CD14-positive monocyte (primary cell): Measurements from ENCODE around the gene MEA1. TPM values are rescaled to one million over a fixed set of nuclear protein-coding genes. Genes with fewer than 3 reads are reported as not detected.

Experiments
- DNase-seq, 3 donors: peaks; one replicate each; pipeline ENCODE4 v3.0.0-alpha.2; 2011 to 2022
- H2AFZ ChIP-seq: 2 replicates; pipeline ENCODE4 v1.6.0; 2012; ENCODE audit warnings: mild to moderate bottlenecking, low read depth, low read length, inconsistent platforms; ENCODE audit not compliant: insufficient read depth, poor library complexity, severe bottlenecking
- H3K27ac ChIP-seq, 2 donors: 1 replicate in 1 of 2; 2 replicates in 1 of 2; pipeline ENCODE4 v1.5.1; 2012 to 2013; ENCODE audit warnings: low read length in 2 of 2, control low read depth in 1 of 2, inconsistent platforms in 1 of 2, low read depth in 1 of 2, mild to moderate bottlenecking in 1 of 2
- H3K27me3 ChIP-seq, 2 donors: one replicate each; pipeline versions ENCODE4 v1.6.0 to v1.6.1; 2011 to 2013; ENCODE audit warnings: low read length in 2 of 2; ENCODE audit not compliant: control insufficient read depth in 2 of 2, insufficient read depth in 2 of 2
- H3K36me3 ChIP-seq, 2 donors: replicated peaks in 1 of 2; 1 replicate in 1 of 2; 2 replicates in 1 of 2; pipeline versions ENCODE4 v1.5.1 to v1.6.1; 2012 to 2013; ENCODE audit warnings: low read length in 2 of 2, control low read depth in 1 of 2, inconsistent platforms in 1 of 2, mild to moderate bottlenecking in 1 of 2; ENCODE audit not compliant: insufficient read depth in 2 of 2, control insufficient read depth in 1 of 2
- H3K4me1 ChIP-seq, 2 donors: 1 replicate in 1 of 2; 2 replicates in 1 of 2; pipeline versions ENCODE4 v1.5.1 to v1.6.1; 2012 to 2013; ENCODE audit warnings: low read length in 2 of 2, control low read depth in 1 of 2, inconsistent platforms in 1 of 2, mild to moderate bottlenecking in 1 of 2, moderate library complexity in 1 of 2; ENCODE audit not compliant: insufficient read depth in 2 of 2, control insufficient read depth in 1 of 2
- H3K4me2 ChIP-seq: replicated peaks from 2 replicates; pipeline ENCODE3; 2012; ENCODE audit warnings: low read length, moderate library complexity, mild to moderate bottlenecking; ENCODE audit not compliant: poor library complexity, severe bottlenecking; ENCODE audit errors: extremely low read depth
- H3K4me3 ChIP-seq, 3 experiments: fragments of 200-600 bp in 1 of 3; sonication (generic) in 1 of 3; replicated peaks in 1 of 3; 1 replicate in 2 of 3; 2 replicates in 1 of 3; pipeline ENCODE4 v1.5.1; 2011 to 2013; ENCODE audit warnings: low read length in 3 of 3, mild to moderate bottlenecking in 3 of 3, control low read depth in 2 of 3, low read depth in 2 of 3, inconsistent platforms in 1 of 3, moderate library complexity in 1 of 3
- H3K79me2 ChIP-seq: 2 replicates; pipeline ENCODE4 v1.6.0; 2012; ENCODE audit warnings: mild to moderate bottlenecking, control low read depth, inconsistent platforms, low read length, moderate library complexity; ENCODE audit not compliant: insufficient read depth
- H3K9ac ChIP-seq: 2 replicates; pipeline ENCODE4 v1.6.0; 2017; ENCODE audit warnings: low read length, mild to moderate bottlenecking; ENCODE audit not compliant: insufficient read depth, poor library complexity, severe bottlenecking
- H3K9me3 ChIP-seq, 2 donors: replicated peaks in 1 of 2; 1 replicate in 1 of 2; 2 replicates in 1 of 2; pipeline versions ENCODE4 v1.5.1 to v1.6.1; 2012 to 2013; ENCODE audit warnings: low read length in 2 of 2, control low read depth in 1 of 2; ENCODE audit not compliant: control insufficient read depth in 1 of 2, insufficient read depth in 1 of 2
- H4K20me1 ChIP-seq: 2 replicates; pipeline ENCODE4 v1.6.0; 2012; ENCODE audit warnings: mild to moderate bottlenecking, low read length, control low read depth, moderate library complexity; ENCODE audit not compliant: insufficient read depth
- H3K27ac Mint-ChIP-seq, 7 donors: one replicate each; pipeline ENCODE4 v1.8.0; 2020; ENCODE audit warnings: mild to moderate bottlenecking in 7 of 7, mixed read lengths in 7 of 7, moderate library complexity in 6 of 7, inconsistent platforms in 2 of 7
- H3K27me3 Mint-ChIP-seq, 3 donors: one replicate each; pipeline ENCODE4 v1.8.0; 2021 to 2022; ENCODE audit warnings: low read depth in 3 of 3, mild to moderate bottlenecking in 3 of 3, mixed read lengths in 3 of 3, moderate library complexity in 3 of 3, inconsistent platforms in 1 of 3
- H3K36me3 Mint-ChIP-seq, 2 donors: one replicate each; pipeline ENCODE4 v1.8.0; 2020; ENCODE audit warnings: mixed read lengths in 2 of 2, inconsistent platforms in 1 of 2, mild to moderate bottlenecking in 1 of 2
- H3K4me1 Mint-ChIP-seq: one replicate; pipeline ENCODE4 v1.8.0; 2020; ENCODE audit warnings: mild to moderate bottlenecking, mixed read lengths
- H3K4me3 Mint-ChIP-seq, 2 donors: one replicate each; pipeline ENCODE4 v1.8.0; 2020; ENCODE audit warnings: mild to moderate bottlenecking in 2 of 2, mixed read lengths in 2 of 2, moderate library complexity in 1 of 2
- H3K9me3 Mint-ChIP-seq, 7 donors: one replicate each; pipeline ENCODE4 v1.8.0; 2020 to 2022; ENCODE audit warnings: mixed read lengths in 7 of 7, mild to moderate bottlenecking in 6 of 7, moderate library complexity in 6 of 7, inconsistent platforms in 2 of 7
- CTCF ChIP-seq: fragments of 200-600 bp; IDR thresholded peaks from one replicate; pipeline ENCODE4 v1.8.0; 2022; ENCODE audit warnings: antibody characterized with exemption, mild to moderate bottlenecking
- WGBS: methylation state at CpG from one replicate; pipeline ENCODE4 v1.1.5; 2013; ENCODE audit warnings: missing lambda C conversion rate; ENCODE audit not compliant: insufficient coverage; 5-methylcytosine and 5-hydroxymethylcytosine counted together
- intact Hi-C, 2 donors: fragments of 100-400 bp; cut with micrococcal nuclease; formaldehyde crosslinking; loops; one replicate each; pipeline versions ENCODE4 v1.15.0 to v1.15.1; 2023
- polyA plus RNA-seq, 3 donors: library from polyadenylated mRNA; depleted of rRNA in 1 of 3; unstranded in 2 of 3; stranded (reverse) in 1 of 3; fragments of 300-500 nt in 2 of 3; fragments of >200 nt in 1 of 3; fragmentation: Illumina TruSeq in 2 of 3; gene quantifications; 1 replicate in 2 of 3; 2 replicates in 1 of 3; pipeline ENCODE4 v1.2.3, GENCODE V29; 2012 to 2021

MEA1 gene
- polyA plus RNA-seq, 3 donors, result 31.0 to 59.6 (median 58.8) TPM

DNA sequence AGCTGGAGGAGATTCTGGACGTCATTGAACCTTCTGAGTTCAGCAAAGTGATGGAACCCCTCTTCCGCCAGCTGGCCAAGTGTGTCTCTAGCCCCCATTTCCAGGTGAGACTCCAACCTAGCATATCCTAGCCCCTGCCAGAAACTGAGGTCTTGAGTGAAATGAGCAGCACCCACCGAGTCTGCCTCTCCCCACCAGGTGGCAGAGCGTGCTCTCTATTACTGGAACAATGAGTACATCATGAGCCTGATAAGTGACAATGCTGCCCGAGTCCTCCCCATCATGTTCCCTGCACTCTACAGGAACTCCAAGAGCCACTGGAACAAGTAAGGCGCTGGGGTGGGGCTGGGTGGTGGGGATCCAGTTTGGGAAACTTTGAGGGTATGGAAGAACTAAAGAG is 4.6 kb downstream of the MEA1 start:
- intact Hi-C loops, result loop anchor here in 1 of 2 donors (5.0 kb wide), 1 partner anchor 133 kb away; no protein-coding TSS in a partner anchor
- H3K27ac Mint-ChIP-seq, result peak overlapping the region in 1 of 7 donors; percentile 12
- peaks cover 16% of the 10 kb centered on the region for H3K4me1 Mint-ChIP-seq
- peaks cover 12 to 14% of the 10 kb centered on the region in 2 donors for H3K4me1 ChIP-seq
- H3K9me3 ChIP-seq, result no peaks in the 10 kb centered on the region
- H2AFZ ChIP-seq, result no peak overlapping the region
- H3K36me3 ChIP-seq, result peaks cover 65 to 72% of the 10 kb centered on the region in 2 donors
- H3K27ac ChIP-seq, result no peak overlapping the region
- H3K36me3 Mint-ChIP-seq, result peaks cover 59 to 65% of the 10 kb centered on the region in 2 donors
- WGBS, result 93% methylated on average over 3 of the region's 6 CpGs
- H3K79me2 ChIP-seq, result peaks cover 21% of the 10 kb centered on the region
- H3K9me3 Mint-ChIP-seq, result no peaks in the 10 kb centered on the region
- no peaks in the 10 kb centered on the region for H3K27me3 ChIP-seq
- no peak overlapping the region for H3K9ac ChIP-seq
- H3K4me3 ChIP-seq, result no peak overlapping the region
- H3K4me3 Mint-ChIP-seq, result no peak overlapping the region
- peaks cover 4% of the 10 kb centered on the region for H4K20me1 ChIP-seq
- no peak overlapping the region for H3K4me2 ChIP-seq
- TF ChIP-seq CTCF, result peak; percentile 27
- DNase-seq, result no peak
- peaks cover 0 to 3% (median 0%) of the 10 kb centered on the region in 3 donors for H3K27me3 Mint-ChIP-seq

- TF ChIP-seq CTCF, result no peak
- H4K20me1 ChIP-seq, result peaks cover 4% of the 10 kb centered on the region
- Mint-ChIP-seq H3K36me3 (peaks cover 59 to 62% of the 10 kb centered on the region in 2 donors), H3K4me1 (peaks cover 2% of the 10 kb centered on the region), H3K9me3 (no peaks in the 10 kb centered on the region), H3K27ac (peak overlapping the region in 1 of 7 donors; percentile 50), H3K4me3 (no peak overlapping the region), H3K27me3 (peaks cover 0 to 3% (median 0%) of the 10 kb centered on the region in 3 donors)
- no peaks in the 10 kb centered on the region for H3K9me3 ChIP-seq
- DNase-seq, result no peak
- intact Hi-C loops, result loop anchor here in 1 of 2 donors (5.0 kb wide), 1 partner anchor 135 kb away; no protein-coding TSS in a partner anchor
- no peak overlapping the region for H2AFZ ChIP-seq
- WGBS, result 95% methylated on average over 4 of the region's 9 CpGs
- H3K4me3 ChIP-seq, result no peak overlapping the region
- peaks cover 6% of the 10 kb centered on the region for H3K79me2 ChIP-seq
- no peaks in the 10 kb centered on the region for H3K4me1 ChIP-seq
- no peak overlapping the region for H3K9ac ChIP-seq
- H3K27me3 ChIP-seq, result no peaks in the 10 kb centered on the region
- peaks cover 64 to 78% of the 10 kb centered on the region in 2 donors for H3K36me3 ChIP-seq
- H3K27ac ChIP-seq, result no peak overlapping the region
- H3K4me2 ChIP-seq, result no peak overlapping the region
Measured at GRCh38 chr6:43007126-43007525, 6.6 kb downstream of the MEA1 start.
